Subcutaneous abdominal adipose tissue (tissue), 5 donors: ENCODE data around the gene SACM1L.
"Not testable (repeated sequence)": the region's sequence is repeated elsewhere in the genome, so short reads cannot be mapped to it uniquely, and the experiment has no call there.

Source experiments
- H3K27ac ChIP-seq: one replicate; pipeline ENCODE4 v1.7.0; 2013; ENCODE audit warnings: low read depth, mild to moderate bottlenecking, inconsistent platforms, low read length, moderate library complexity
- H3K27me3 ChIP-seq, 5 donors: one replicate each; pipeline ENCODE4 v1.7.0; 2013; ENCODE audit warnings: low read length in 5 of 5, inconsistent platforms in 1 of 5; ENCODE audit not compliant: control insufficient read depth in 5 of 5, insufficient read depth in 4 of 5
- H3K36me3 ChIP-seq, 5 donors: one replicate each; pipeline ENCODE4 v1.7.0; 2013; ENCODE audit warnings: low read length in 5 of 5; ENCODE audit not compliant: control insufficient read depth in 5 of 5, insufficient read depth in 5 of 5
- H3K4me1 ChIP-seq, 5 donors: one replicate each; pipeline ENCODE4 v1.7.0; 2013; ENCODE audit warnings: low read length in 5 of 5, mild to moderate bottlenecking in 3 of 5, moderate library complexity in 1 of 5; ENCODE audit not compliant: control insufficient read depth in 5 of 5, insufficient read depth in 5 of 5
- H3K4me3 ChIP-seq, 5 donors: one replicate each; pipeline ENCODE4 v1.7.0; 2013; ENCODE audit warnings: low read length in 5 of 5, low read depth in 1 of 5
- H3K9ac ChIP-seq, 5 donors: one replicate each; pipeline ENCODE4 v1.7.0; 2013; ENCODE audit warnings: low read length in 5 of 5, mild to moderate bottlenecking in 4 of 5, moderate library complexity in 3 of 5
- H3K9me3 ChIP-seq, 5 donors: one replicate each; pipeline ENCODE4 v1.7.0; 2013; ENCODE audit warnings: low read length in 5 of 5; ENCODE audit not compliant: control insufficient read depth in 5 of 5
- donor health status: healthy.
- donor health status: healthy.
- donor health status: healthy.
- donor health status: healthy.
- donor health status: healthy.

The SACM1L gene

GRCh38 chr3:45748068-45748467 lies 58.9 kb downstream of the SACM1L start:
- no peak overlapping the region for H3K4me3 ChIP-seq
- H3K4me1 ChIP-seq: peaks cover 0 to 8% (median 0%) of the 10 kb centered on the region in 5 donors
- H3K36me3 ChIP-seq: peaks cover 22 to 48% (median 40%) of the 10 kb centered on the region in 5 donors
- no peak overlapping the region for H3K9ac ChIP-seq
- H3K9me3 ChIP-seq: no peaks in the 10 kb centered on the region
- H3K27me3 ChIP-seq: no peaks in the 10 kb centered on the region
- no peak overlapping the region for H3K27ac ChIP-seq

GRCh38 chr3:45749036-45749600 lies 59.9 kb downstream of the SACM1L start:
- not testable (repeated sequence) for H3K27ac ChIP-seq, H3K4me1 ChIP-seq

GRCh38 chr3:45749880-45750279 lies 60.7 kb downstream of the SACM1L start:
- H3K36me3 ChIP-seq: peaks cover 6 to 32% (median 28%) of the 10 kb centered on the region in 5 donors
- no peaks in the 10 kb centered on the region for H3K9me3 ChIP-seq
- no peaks in the 10 kb centered on the region for H3K27me3 ChIP-seq
- H3K4me1 ChIP-seq: peaks cover 0 to 8% (median 0%) of the 10 kb centered on the region in 5 donors
- no peak overlapping the region for H3K9ac ChIP-seq
- no peak overlapping the region for H3K27ac ChIP-seq
- no peak overlapping the region for H3K4me3 ChIP-seq

More at GRCh38 chr3:45749036-45749600, 59.9 kb downstream of the SACM1L start:
- peaks cover 13 to 39% (median 32%) of the 10 kb centered on the region in 5 donors for H3K36me3 ChIP-seq
- H3K9me3 ChIP-seq, H3K9ac ChIP-seq, H3K27me3 ChIP-seq, H3K4me3 ChIP-seq: not testable (repeated sequence)

GRCh38 chr3:45751537-45752242 lies 62.5 kb downstream of the SACM1L start:
- Histone ChIP-seq H3K9ac (no peak overlapping the region), H3K27me3 (no peaks in the 10 kb centered on the region), H3K9me3 (no peaks in the 10 kb centered on the region), H3K4me3 (no peak overlapping the region), H3K27ac (no peak overlapping the region), H3K4me1 (peaks cover 0 to 8% (median 0%) of the 10 kb centered on the region in 5 donors), H3K36me3 (peaks cover 0 to 15% (median 13%) of the 10 kb centered on the region in 5 donors)

- Histone ChIP-seq H3K36me3 (peaks cover 0 to 1% (median under 1%) of the 10 kb centered on the region in 5 donors), H3K27ac (no peak overlapping the region), H3K9me3 (no peaks in the 10 kb centered on the region), H3K27me3 (no peaks in the 10 kb centered on the region), H3K4me1 (peaks cover 0 to 4% (median 0%) of the 10 kb centered on the region in 5 donors), H3K4me3 (no peak overlapping the region), H3K9ac (no peak overlapping the region)
Measured at GRCh38 chr3:45753095-45753494, 63.9 kb downstream of the SACM1L start.

- no peaks in the 10 kb centered on the region for H3K9me3 ChIP-seq
- no peaks in the 10 kb centered on the region for H3K4me1 ChIP-seq
- no peak overlapping the region for H3K27ac ChIP-seq
- no peaks in the 10 kb centered on the region for H3K36me3 ChIP-seq
- no peak overlapping the region for H3K4me3 ChIP-seq
- no peak overlapping the region for H3K9ac ChIP-seq
- H3K27me3 ChIP-seq: peaks cover 0 to 5% (median 0%) of the 10 kb centered on the region in 5 donors
Measured at GRCh38 chr3:45754461-45754860, 65.3 kb downstream of the SACM1L start.

GRCh38 chr3:45756055-45756454 lies 66.9 kb downstream of the SACM1L start:
- Histone ChIP-seq H3K9me3 (no peaks in the 10 kb centered on the region), H3K4me3 (no peak overlapping the region), H3K9ac (no peak overlapping the region), H3K4me1 (no peaks in the 10 kb centered on the region), H3K27ac (no peak overlapping the region), H3K36me3 (no peaks in the 10 kb centered on the region), H3K27me3 (peaks cover 0 to 14% (median 3%) of the 10 kb centered on the region in 5 donors)

- H3K9me3 ChIP-seq, H3K4me3 ChIP-seq, H3K4me1 ChIP-seq, H3K36me3 ChIP-seq, H3K27ac ChIP-seq, H3K9ac ChIP-seq: not testable (repeated sequence)
- H3K27me3 ChIP-seq: peaks cover 0 to 14% (median 6%) of the 10 kb centered on the region in 5 donors
Measured at GRCh38 chr3:45757141-45757540, 67.9 kb downstream of the SACM1L start.

- H3K9ac ChIP-seq: no peak overlapping the region
- no peaks in the 10 kb centered on the region for H3K36me3 ChIP-seq
- peaks cover 0 to 14% (median 10%) of the 10 kb centered on the region in 5 donors for H3K27me3 ChIP-seq
- H3K27ac ChIP-seq: no peak overlapping the region
- no peaks in the 10 kb centered on the region for H3K4me1 ChIP-seq
- no peak overlapping the region for H3K4me3 ChIP-seq
- H3K9me3 ChIP-seq: no peaks in the 10 kb centered on the region
Measured at GRCh38 chr3:45758871-45759270, 69.7 kb downstream of the SACM1L start.

- Histone ChIP-seq H3K36me3 (no peaks in the 10 kb centered on the region), H3K4me3 (no peak overlapping the region), H3K9ac (no peak overlapping the region), H3K27ac (no peak overlapping the region), H3K4me1 (no peaks in the 10 kb centered on the region), H3K27me3 (peaks cover 0 to 14% (median 10%) of the 10 kb centered on the region in 5 donors), H3K9me3 (no peaks in the 10 kb centered on the region)
Measured at GRCh38 chr3:45759851-45760250, 70.7 kb downstream of the SACM1L start.
